ENCODE measurements around the gene BAIAP2L2.

Gene BAIAP2L2

DNA sequence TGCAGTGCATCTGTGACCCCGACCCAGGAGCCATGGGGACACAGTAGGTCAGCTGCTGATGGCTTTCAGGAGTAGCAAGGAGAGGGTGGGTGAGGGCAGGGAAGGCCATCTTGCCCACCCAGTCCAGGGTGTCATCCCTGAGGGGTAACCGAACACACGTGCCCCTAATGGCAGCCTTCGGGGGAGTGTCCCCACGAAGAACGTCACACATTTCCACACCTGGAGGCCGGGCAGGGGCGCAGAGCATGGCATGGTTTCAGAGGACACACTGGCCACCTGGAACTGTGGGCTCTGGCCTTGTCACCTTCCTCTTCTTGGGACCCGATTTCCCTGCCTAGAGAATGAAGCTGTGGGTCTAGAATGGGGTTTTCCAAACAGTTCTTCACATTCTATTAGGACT lies 19.4 kb upstream of the BAIAP2L2 start:
- POLR2A ChIA-PET: no interaction called here
- CTCF ChIA-PET: interaction anchor here (1.0 to 1.5 kb wide), 2 partner anchors 15 to 16 kb away, joined by 3 to 5 read pairs; no protein-coding TSS in a partner anchor
- DNase-seq (ENCODE audit: low read depth, low spot score): no peak
- TF ChIP-seq, protein P1, sequence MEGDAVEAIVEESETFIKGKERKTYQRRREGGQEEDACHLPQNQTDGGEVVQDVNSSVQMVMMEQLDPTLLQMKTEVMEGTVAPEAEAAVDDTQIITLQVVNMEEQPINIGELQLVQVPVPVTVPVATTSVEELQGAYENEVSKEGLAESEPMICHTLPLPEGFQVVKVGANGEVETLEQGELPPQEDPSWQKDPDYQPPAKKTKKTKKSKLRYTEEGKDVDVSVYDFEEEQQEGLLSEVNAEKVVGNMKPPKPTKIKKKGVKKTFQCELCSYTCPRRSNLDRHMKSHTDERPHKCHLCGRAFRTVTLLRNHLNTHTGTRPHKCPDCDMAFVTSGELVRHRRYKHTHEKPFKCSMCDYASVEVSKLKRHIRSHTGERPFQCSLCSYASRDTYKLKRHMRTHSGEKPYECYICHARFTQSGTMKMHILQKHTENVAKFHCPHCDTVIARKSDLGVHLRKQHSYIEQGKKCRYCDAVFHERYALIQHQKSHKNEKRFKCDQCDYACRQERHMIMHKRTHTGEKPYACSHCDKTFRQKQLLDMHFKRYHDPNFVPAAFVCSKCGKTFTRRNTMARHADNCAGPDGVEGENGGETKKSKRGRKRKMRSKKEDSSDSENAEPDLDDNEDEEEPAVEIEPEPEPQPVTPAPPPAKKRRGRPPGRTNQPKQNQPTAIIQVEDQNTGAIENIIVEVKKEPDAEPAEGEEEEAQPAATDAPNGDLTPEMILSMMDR (IDR thresholded peaks at IDR 0.05; ENCODE audit: insufficient read depth, low read length, missing control alignments): no peak
- H3K4me3 ChIP-seq (ENCODE audit: low read depth, low read length): no peak overlapping the region

DNA sequence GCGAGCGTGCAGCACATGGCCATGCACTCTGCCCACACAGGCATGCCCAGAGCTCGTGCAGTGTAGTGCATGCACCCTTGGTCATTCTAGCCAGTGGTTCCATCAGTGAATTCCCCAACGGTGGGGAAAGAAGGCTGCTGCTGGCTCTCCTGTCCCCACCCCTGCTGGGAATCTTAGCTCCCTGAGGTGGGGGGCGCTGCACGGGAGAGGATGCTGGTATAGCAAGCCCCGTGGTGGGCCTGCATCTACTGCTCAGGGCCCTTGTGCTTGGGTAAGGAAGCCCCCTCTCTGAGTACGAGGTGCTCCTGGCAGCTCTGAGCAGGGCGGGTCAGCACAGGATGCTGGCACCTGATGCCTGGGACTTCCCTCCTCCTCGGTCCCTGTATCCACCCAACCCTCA lies 18.5 kb upstream of the BAIAP2L2 start:
- DNase-seq (ENCODE audit: low read depth, low spot score): no peak
- TF ChIP-seq, protein P1 (IDR thresholded peaks at IDR 0.05; ENCODE audit: insufficient read depth, low read length, missing control alignments): no peak
- CTCF ChIA-PET: interaction anchor here (1.1 to 3.1 kb wide), 2 partner anchors 12 to 14 kb away, joined by 3 to 20 read pairs; no protein-coding TSS in a partner anchor

DNA sequence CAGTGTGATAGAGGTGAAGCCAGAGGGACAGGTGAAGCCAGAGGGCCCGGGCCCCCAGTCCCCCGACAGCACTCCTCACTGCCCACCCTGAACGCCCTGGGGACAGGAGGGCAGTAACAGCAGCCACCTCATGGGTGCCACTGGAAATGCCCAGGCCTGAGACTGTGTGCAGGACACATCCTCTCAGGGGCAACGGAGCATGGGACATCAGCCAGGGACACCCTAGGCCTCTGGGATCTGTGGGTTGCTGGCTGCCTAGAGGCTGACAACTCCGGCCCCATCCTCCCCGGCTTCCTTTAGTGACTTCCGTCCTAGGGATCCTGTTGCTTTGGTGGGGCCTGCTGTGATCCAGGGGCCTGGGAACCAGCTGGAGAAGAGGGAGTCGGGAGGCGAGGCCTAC lies 17.4 kb upstream of the BAIAP2L2 start:
- ChIA-PET POLR2A (no interaction called here), CTCF (interaction anchor here (1.1 to 3.1 kb wide), 2 partner anchors 13 kb away, joined by 3 to 20 read pairs; no protein-coding TSS in a partner anchor)
- no peak overlapping the region for H3K4me3 ChIP-seq (ENCODE audit: low read depth, low read length)
- no peak for DNase-seq (ENCODE audit: low read depth, low spot score)
- TF ChIP-seq, protein P1 (IDR thresholded peaks at IDR 0.05; ENCODE audit: insufficient read depth, low read length, missing control alignments): no peak

More for the DNA sequence above, 18.5 kb upstream of the BAIAP2L2 start:
- POLR2A ChIA-PET: no interaction called here
- H3K4me3 ChIP-seq (ENCODE audit: low read depth, low read length): no peak overlapping the region

DNA sequence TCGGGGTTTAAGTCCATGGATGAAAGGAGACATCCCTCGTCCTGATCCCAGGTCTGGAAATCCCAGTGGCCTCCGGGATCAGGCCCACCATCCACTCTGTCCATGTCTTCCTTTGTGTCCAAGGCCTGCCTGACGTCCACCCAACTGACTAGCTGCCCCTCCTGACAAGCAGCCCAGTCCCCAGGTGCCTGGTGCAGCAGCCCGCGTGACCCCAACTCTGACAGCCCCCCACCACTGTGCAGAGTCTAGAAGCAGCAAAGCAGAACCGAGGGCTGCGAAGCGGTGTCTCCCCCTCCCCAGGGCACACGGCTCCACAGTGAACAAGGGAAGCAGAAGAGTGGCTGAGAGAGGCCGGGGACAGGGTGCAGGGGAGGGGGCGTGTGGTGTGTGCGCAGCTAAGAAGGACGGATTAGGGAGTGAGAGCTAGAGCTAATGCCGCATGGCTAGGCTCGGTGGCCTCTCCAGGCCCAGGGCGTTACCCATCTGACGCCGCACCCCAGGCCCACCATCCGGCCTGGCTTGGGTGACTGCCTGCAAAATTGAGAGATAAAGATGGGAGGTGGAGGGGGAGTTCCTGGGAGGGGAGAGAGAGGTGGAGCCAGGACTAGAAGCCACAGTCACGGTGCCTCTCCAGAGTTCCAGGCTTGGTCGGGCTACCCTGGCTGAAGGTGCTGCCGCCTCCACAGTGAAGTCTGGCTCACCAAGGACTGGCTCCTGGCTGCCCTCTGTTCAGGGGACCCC lies 16.6 kb upstream of the BAIAP2L2 start:
- ChIA-PET POLR2A (no interaction called here), CTCF (interaction anchor here (3.1 kb wide), 1 partner anchor 12 kb away, joined by 20 read pairs; no protein-coding TSS in a partner anchor)
- no peak for DNase-seq (ENCODE audit: low read depth, low spot score)
- TF ChIP-seq, protein P1 (IDR thresholded peaks at IDR 0.05; ENCODE audit: insufficient read depth, low read length, missing control alignments): no peak
- no peak overlapping the region for H3K4me3 ChIP-seq (ENCODE audit: low read depth, low read length)

DNA sequence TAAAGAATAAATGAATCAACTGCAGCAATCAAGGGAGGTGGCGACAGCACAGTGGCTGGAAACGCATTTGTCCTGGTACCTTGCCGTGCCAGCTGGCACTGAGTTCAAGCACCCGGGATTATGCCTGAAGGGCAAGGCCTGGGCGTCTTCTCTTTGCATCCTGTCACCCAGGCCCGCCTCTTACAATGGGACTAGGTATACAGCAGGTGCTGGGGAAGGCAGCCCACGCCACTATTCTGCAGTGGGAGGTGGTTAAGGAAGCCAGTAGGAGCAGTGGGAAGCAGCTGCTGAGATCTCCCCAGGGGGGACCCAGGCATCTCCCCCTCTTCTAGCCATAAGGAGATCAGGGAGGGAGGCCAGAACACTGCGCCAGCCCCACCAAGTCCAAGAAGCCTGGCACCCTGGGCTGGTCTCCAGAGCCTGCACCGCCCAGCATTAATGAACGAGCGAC lies 15.3 kb upstream of the BAIAP2L2 start:
- ChIA-PET CTCF (interaction anchor here (1.4 to 5.8 kb wide), 2 partner anchors 10 to 13 kb away, joined by 4 to 45 read pairs; no protein-coding TSS in a partner anchor), POLR2A (no interaction called here)
- H3K4me3 ChIP-seq (ENCODE audit: low read depth, low read length): no peak overlapping the region
- TF ChIP-seq, protein P1 (IDR thresholded peaks at IDR 0.05; ENCODE audit: insufficient read depth, low read length, missing control alignments): no peak
- no peak for DNase-seq (ENCODE audit: low read depth, low spot score)

DNA sequence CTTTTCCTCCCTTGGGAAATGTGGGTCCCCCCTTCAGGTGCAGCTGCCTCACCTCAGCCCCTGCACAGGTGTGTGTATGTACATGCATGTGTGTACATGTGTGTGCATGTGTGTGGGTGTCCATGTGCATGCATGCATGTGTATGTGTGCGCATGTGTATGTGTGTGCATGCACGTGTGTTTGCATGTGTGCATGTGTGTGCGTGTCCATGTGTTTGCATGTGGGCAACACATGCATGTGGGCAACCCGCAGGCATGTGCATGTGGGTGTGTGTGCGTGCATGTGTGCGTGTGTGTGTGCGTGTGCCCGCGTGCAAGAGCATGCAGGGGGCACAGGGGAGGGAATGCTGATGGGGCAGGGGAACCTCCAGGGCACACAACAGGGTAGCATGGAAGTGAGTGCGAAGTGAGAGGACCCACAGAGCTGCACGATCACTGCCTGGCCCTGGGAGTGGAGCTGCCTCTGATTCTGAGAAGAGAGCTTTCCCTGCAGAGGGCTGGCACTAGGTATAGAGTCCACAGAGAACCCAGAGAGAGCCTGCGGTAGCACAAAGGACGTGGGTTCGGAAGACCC lies 14.6 kb upstream of the BAIAP2L2 start:
- no peak for DNase-seq (ENCODE audit: low read depth, low spot score)
- ChIA-PET CTCF (interaction anchor here (0.9 to 5.8 kb wide), 3 partner anchors 9 to 12 kb away, joined by 3 to 45 read pairs (median 4); no protein-coding TSS in a partner anchor), POLR2A (interaction anchor here (1.2 kb wide), 1 partner anchor 163 kb away, joined by 3 read pairs; no protein-coding TSS in a partner anchor)
- TF ChIP-seq, protein P1 (IDR thresholded peaks at IDR 0.05; ENCODE audit: insufficient read depth, low read length, missing control alignments): no peak
- no peak overlapping the region for H3K4me3 ChIP-seq (ENCODE audit: low read depth, low read length)
